HUES64 (cell line): ENCODE data around the gene KSR2. TPM values are rescaled to one million over a fixed set of nuclear protein-coding genes. Genes with fewer than 3 reads are reported as not detected.
"Not testable (repeated sequence)": the region's sequence is repeated elsewhere in the genome, so short reads cannot be mapped to it uniquely, and the experiment has no call there.

Experiments
- H3K27ac ChIP-seq: 2 replicates; pipeline ENCODE4 v1.7.0; 2013; ENCODE audit warnings: low read depth, low read length, inconsistent platforms
- H3K27me3 ChIP-seq: 2 replicates; pipeline ENCODE4 v1.6.1; 2013; ENCODE audit warnings: mild to moderate bottlenecking, low read length; ENCODE audit not compliant: insufficient read depth
- H3K36me3 ChIP-seq: 2 replicates; pipeline ENCODE4 v1.6.1; 2013; ENCODE audit warnings: mild to moderate bottlenecking, low read length; ENCODE audit not compliant: insufficient read depth
- H3K4me1 ChIP-seq: 2 replicates; pipeline ENCODE4 v1.6.1; 2013; ENCODE audit warnings: mild to moderate bottlenecking, low read length, moderate library complexity; ENCODE audit not compliant: insufficient read depth
- H3K4me3 ChIP-seq: 2 replicates; pipeline ENCODE4 v1.5.1; 2013; ENCODE audit warnings: mild to moderate bottlenecking, low read length, moderate library complexity
- H3K9ac ChIP-seq: 2 replicates; pipeline ENCODE4 v1.6.1; 2013; ENCODE audit warnings: mild to moderate bottlenecking, low read depth, low read length
- H3K9me3 ChIP-seq: 2 replicates; pipeline ENCODE4 v1.6.1; 2013; ENCODE audit warnings: low read depth, low read length; ENCODE audit not compliant: insufficient read depth
- WGBS: fragments of 150-250, 120-280 bp; methylation state at CpG from one replicate; pipeline ENCODE4 v1.1.7; 2013; ENCODE audit warnings: missing lambda C conversion rate; 5-methylcytosine and 5-hydroxymethylcytosine counted together
- polyA plus RNA-seq, 2 experiments: library from polyadenylated mRNA; stranded (reverse); fragments of 50-300 nt; gene quantifications; one replicate each; pipeline ENCODE4 v1.2.3, GENCODE V29; 2013

Gene KSR2
- 0.40 TPM for polyA plus RNA-seq (2013, experiment 1 of 2)
- polyA plus RNA-seq (2013, experiment 2 of 2) = 0.44 TPM

DNA sequence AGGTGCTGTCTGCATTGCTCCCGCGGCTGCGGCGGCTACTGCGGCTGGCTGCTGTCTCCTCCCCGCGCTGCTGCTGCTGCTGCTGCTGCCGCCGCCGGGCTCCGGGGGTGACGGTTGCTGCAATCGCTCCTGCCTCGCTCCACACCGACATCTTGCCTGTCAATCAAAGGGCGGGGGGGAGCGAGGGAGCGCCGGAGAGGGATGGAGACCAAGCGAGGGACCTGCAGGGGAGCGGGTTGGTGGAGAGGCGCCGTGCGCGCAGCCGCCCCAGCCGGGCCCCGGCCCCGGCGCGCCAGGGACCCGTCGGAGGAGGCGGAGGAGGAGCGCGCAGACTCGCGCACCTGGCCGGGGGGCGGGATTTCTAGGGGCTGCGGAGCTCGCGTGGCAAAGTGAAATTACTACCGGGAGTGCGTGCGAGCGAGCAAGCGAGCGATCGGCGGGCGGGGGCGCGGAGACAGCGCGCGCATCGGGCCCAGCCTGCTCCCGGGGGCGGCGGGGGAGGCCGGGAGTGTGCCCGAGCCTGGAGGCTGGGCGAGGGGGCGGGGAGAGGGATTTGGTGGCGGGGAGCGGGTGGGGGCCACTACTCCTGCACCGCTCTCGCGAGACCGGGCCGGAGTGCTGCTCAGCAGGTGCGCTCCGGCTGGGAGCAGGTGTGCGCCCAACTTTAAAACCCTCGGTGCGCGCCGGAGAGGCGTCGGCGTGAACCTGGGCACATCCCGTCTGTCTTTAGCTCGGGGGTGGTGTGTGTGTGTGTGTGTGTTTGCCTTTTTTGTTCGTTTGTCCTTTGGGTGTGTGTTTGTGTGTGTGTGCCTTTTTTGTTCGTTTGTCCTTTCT lies at the start of gene KSR2:
Gene KSR2, minus strand, starts transcription at position 165 of the 834 bp plus-strand sequence. CDS start 735 bp downstream, outside the sequence.
- peaks cover 14% of the 10 kb centered on the region; the same call in 1 of the 2 replicates for H3K9me3 ChIP-seq
- H3K27ac ChIP-seq = peak within 1 kb of the TSS; percentile 88
- peaks cover 24% of the 10 kb centered on the region for H3K27me3 ChIP-seq
- peaks cover 15% of the 10 kb centered on the region for H3K4me1 ChIP-seq
- peak within 1 kb of the TSS; percentile 91 for H3K4me3 ChIP-seq
- H3K36me3 ChIP-seq = no peaks in the 10 kb centered on the region
- peak within 1 kb of the TSS; percentile 86 for H3K9ac ChIP-seq
- under 1% methylated on average over 81 of the region's 86 CpGs for WGBS

DNA sequence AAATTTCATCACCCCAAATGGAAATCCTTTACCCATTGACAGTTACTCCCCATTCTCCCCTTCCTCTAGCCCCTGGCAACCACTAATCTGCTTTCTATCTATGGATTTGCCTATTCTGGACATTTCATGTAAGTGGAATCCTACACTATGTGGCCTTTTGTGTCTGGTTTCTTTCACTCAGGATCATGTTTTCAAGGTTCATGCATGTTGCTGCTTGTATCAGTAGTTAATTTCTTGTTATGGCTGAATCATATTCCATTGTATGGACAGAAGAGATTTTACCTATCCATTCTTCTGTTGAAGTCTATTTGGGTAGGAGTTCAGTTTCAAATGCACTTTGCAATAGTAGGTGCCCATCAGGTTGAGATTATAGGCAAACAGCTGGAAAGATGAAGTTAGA lies 49.1 kb upstream of the KSR2 start:
- peaks cover 52% of the 10 kb centered on the region for H3K36me3 ChIP-seq
- H3K9me3 ChIP-seq = no peaks in the 10 kb centered on the region
- peak overlapping the region; percentile 81 for H3K4me3 ChIP-seq
- H3K9ac ChIP-seq = no peak overlapping the region
- H3K27me3 ChIP-seq = no peaks in the 10 kb centered on the region
- H3K27ac ChIP-seq = no peak overlapping the region
- peaks cover 4% of the 10 kb centered on the region; the same call in 1 of the 2 replicates for H3K4me1 ChIP-seq

- no peaks in the 10 kb centered on the region for H3K9me3 ChIP-seq
- peak within 1 kb of the TSS; percentile 81 for H3K4me3 ChIP-seq
- H3K27ac ChIP-seq = peak within 1 kb of the TSS; percentile 60; the same call in 1 of the 2 replicates
- H3K4me1 ChIP-seq = peaks cover 4% of the 10 kb centered on the region; the same call in 1 of the 2 replicates
- 1% methylated on average over 61 of the region's 61 CpGs for WGBS
- H3K27me3 ChIP-seq = no peaks in the 10 kb centered on the region
- peaks cover 40% of the 10 kb centered on the region for H3K36me3 ChIP-seq
- H3K9ac ChIP-seq = peak within 1 kb of the TSS; percentile 94
Measured at GRCh38 chr12:118016424-118017264, 47.9 kb upstream of the KSR2 start, which contains the start of gene RFC5. Gene RFC5 (plus strand): TSS chr12:118016703. CDS start chr12:118016828, 125 bp downstream.

DNA sequence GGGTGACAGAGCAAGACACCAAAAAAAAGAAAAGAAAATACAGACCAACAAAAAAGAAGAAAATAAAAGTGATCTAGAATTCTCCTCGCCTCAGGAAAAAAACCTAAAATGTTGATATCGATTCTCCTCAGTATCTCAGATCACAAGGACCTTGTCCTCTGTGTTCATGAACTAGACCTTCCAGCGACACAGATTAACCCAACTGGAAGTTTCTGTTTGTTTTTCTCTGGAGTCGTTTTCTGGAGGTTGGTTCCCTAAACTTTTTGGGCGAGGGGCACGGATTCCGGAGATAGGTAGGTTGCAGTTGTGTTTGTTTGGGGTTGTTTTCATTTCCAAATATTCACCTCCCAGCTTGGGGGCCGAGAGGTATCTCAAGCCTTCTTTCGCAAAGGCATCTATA lies 47.2 kb upstream of the KSR2 start:
- Histone ChIP-seq H3K4me3 (peak overlapping the region; percentile 81), H3K4me1 (peaks cover 4% of the 10 kb centered on the region; the same call in 1 of the 2 replicates), H3K36me3 (peaks cover 33% of the 10 kb centered on the region), H3K9ac (no peak overlapping the region), H3K9me3 (no peaks in the 10 kb centered on the region), H3K27ac (no peak overlapping the region), H3K27me3 (no peaks in the 10 kb centered on the region)
- WGBS = 50% methylated on average over 7 of the region's 9 CpGs

- no peak overlapping the region for H3K4me3 ChIP-seq
- 92% methylated on average over 2 of the region's 2 CpGs for WGBS
- H3K27me3 ChIP-seq = no peaks in the 10 kb centered on the region
- no peak overlapping the region for H3K9ac ChIP-seq
- H3K36me3 ChIP-seq = peaks cover 26% of the 10 kb centered on the region
- peaks cover 4% of the 10 kb centered on the region; the same call in 1 of the 2 replicates for H3K4me1 ChIP-seq
- H3K9me3 ChIP-seq = no peaks in the 10 kb centered on the region
- no peak overlapping the region for H3K27ac ChIP-seq
Measured at GRCh38 chr12:118015306-118015705, 46.5 kb upstream of the KSR2 start.

DNA sequence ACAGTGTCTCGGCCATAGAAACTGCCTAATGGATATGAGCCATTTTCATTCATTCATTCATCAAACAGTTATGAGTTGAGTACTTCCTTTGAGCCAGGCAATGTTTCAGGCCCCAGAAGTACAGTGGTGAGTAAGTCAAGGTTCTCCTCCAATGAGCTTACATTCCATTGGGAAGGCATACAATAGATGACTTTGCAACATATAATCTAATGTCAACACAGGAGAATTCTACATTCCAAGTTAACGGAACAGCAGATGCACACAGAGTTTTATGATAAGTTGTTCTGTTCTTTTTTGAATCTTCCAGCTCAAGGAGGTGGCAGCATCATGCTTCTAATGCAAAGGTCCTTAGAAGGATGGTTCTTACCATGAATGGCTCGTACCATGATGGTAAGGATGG lies 44.5 kb upstream of the KSR2 start:
- Histone ChIP-seq H3K27ac (no peak overlapping the region), H3K27me3 (no peaks in the 10 kb centered on the region), H3K9me3 (no peaks in the 10 kb centered on the region), H3K4me3 (no peak overlapping the region), H3K4me1 (peaks cover 4% of the 10 kb centered on the region; the same call in 1 of the 2 replicates), H3K9ac (no peak overlapping the region), H3K36me3 (peaks cover 6% of the 10 kb centered on the region; the same call in 1 of the 2 replicates)
- 94% methylated on average over 3 of the region's 3 CpGs for WGBS

DNA sequence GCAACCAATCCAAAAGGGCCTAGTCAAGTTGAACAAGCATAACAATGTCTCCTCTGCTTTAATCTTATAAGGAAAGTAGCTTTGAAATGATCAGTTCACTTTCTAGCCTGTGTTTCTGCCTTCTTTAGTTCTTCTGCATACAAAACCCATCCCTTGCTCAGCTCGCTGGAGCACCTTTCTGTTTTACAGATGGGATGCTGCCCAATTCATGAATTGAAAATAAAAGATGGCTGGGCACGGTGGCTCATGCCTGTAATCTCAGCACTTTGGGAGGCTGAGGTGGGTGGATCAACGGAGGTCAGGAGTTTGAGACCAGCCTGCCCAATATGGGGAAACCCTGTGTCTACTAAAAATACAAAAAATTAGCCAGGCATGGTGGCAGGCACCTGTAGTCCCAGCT lies 43.2 kb upstream of the KSR2 start:
- 92% methylated on average over 3 of the region's 3 CpGs for WGBS
- peaks cover 4% of the 10 kb centered on the region; the same call in 1 of the 2 replicates for H3K4me1 ChIP-seq
- no peaks in the 10 kb centered on the region for H3K27me3 ChIP-seq
- no peaks in the 10 kb centered on the region for H3K9me3 ChIP-seq
- no peaks in the 10 kb centered on the region for H3K36me3 ChIP-seq
- H3K4me3 ChIP-seq = no peak overlapping the region
- H3K27ac ChIP-seq = no peak overlapping the region
- no peak overlapping the region for H3K9ac ChIP-seq

DNA sequence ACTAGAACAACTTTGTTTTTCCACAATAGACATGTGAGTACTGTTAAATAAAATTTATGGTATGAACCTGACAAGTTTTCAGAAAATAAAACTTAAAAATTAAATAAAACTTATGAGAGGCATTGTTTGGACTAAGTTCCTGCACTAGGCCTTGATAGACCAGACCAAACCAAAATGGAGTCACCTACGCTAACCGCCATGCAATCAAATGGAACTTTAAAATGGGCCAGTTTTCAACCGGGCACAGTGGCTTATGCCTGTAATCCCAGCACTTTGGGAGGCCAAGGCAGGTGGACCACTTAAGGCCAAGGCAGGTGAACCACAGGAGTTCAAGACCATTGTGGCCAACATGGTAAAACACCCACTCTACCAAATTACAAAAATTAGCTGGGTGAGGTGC lies 42.6 kb upstream of the KSR2 start:
- no peaks in the 10 kb centered on the region for H3K36me3 ChIP-seq
- H3K9ac ChIP-seq = no peak overlapping the region
- peaks cover 4% of the 10 kb centered on the region; the same call in 1 of the 2 replicates for H3K4me1 ChIP-seq
- H3K27ac ChIP-seq = no peak overlapping the region
- H3K9me3 ChIP-seq = no peaks in the 10 kb centered on the region
- no peaks in the 10 kb centered on the region for H3K27me3 ChIP-seq
- WGBS = 98% methylated on average over 3 of the region's 3 CpGs
- no peak overlapping the region for H3K4me3 ChIP-seq

- Histone ChIP-seq H3K27me3 (no peaks in the 10 kb centered on the region), H3K36me3 (no peaks in the 10 kb centered on the region), H3K9me3 (no peaks in the 10 kb centered on the region), H3K9ac (no peak overlapping the region), H3K27ac (no peak overlapping the region), H3K4me1 (peaks cover under 1% of the 10 kb centered on the region; the same call in 1 of the 2 replicates), H3K4me3 (no peak overlapping the region)
- WGBS = 98% methylated on average over 3 of the region's 3 CpGs
Measured at GRCh38 chr12:118010903-118011302, 42.1 kb upstream of the KSR2 start.

GRCh38 chr12:117999806-118000205 lies 31.0 kb upstream of the KSR2 start:
- not testable (repeated sequence) for H3K27me3 ChIP-seq

DNA sequence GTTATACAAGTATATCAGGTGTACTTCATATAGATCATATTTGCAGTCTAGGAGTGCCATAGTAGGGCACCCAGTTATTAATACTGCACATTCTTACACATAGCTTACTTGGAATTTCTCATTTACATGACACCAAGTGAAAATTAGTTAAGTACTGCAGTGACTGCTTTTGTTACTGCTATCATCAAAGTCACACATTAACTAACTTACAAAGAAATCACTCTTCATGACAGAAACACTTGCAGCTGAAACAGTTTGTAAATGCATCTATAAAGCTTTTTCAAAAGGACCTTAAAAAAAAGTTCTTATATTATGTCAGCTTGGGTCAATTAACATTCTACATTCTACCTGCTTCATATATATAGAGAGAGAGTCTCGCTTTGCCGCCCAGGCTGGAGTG lies 29.9 kb upstream of the KSR2 start:
- 93% methylated on average over 2 of the region's 2 CpGs for WGBS
- Histone ChIP-seq H3K36me3 (no peaks in the 10 kb centered on the region), H3K4me3 (no peak overlapping the region), H3K9ac (no peak overlapping the region), H3K27ac (no peak overlapping the region), H3K4me1 (no peaks in the 10 kb centered on the region), H3K9me3 (no peaks in the 10 kb centered on the region), H3K27me3 (no peaks in the 10 kb centered on the region)

More at GRCh38 chr12:117999806-118000205, 31.0 kb upstream of the KSR2 start:
- H3K4me3 ChIP-seq, H3K9me3 ChIP-seq, H3K9ac ChIP-seq, H3K4me1 ChIP-seq, H3K27ac ChIP-seq, H3K36me3 ChIP-seq: not testable (repeated sequence)
- WGBS = 83% methylated on average over 2 of the region's 2 CpGs
